ENCODE measurements around the gene YTHDF1.
"Not testable (repeated sequence)": the region's sequence is repeated elsewhere in the genome, so short reads cannot be mapped to it uniquely, and the experiment has no call there.

YTHDF1 gene

GRCh38 chr20:63227260-63227659 is 11.3 kb upstream of the YTHDF1 start:
- DNase-seq (ENCODE audit: low read depth in 2 of 2), result no peak

GRCh38 chr20:63226042-63226943 is 10.4 kb upstream of the YTHDF1 start:
- no peak for DNase-seq (ENCODE audit: low read depth in 2 of 2)

GRCh38 chr20:63225082-63225454 is 9.1 kb upstream of the YTHDF1 start:
- no peak for DNase-seq (ENCODE audit: low read depth in 2 of 2)

GRCh38 chr20:63224412-63225081 is 8.6 kb upstream of the YTHDF1 start:
- DNase-seq (ENCODE audit: low read depth in 2 of 2), result no peak

GRCh38 chr20:63223826-63224207 is 7.9 kb upstream of the YTHDF1 start:
- no peak for DNase-seq (ENCODE audit: low read depth in 2 of 2)

GRCh38 chr20:63223121-63223825 is 7.3 kb upstream of the YTHDF1 start:
- peak in 1 of 2 donors; percentile 17 for DNase-seq (ENCODE audit: low read depth in 2 of 2)

GRCh38 chr20:63222541-63222940 is 6.6 kb upstream of the YTHDF1 start:
- DNase-seq (ENCODE audit: low read depth in 2 of 2), result no peak

GRCh38 chr20:63221400-63222053 is 5.6 kb upstream of the YTHDF1 start:
- not testable (repeated sequence) for DNase-seq (ENCODE audit: low read depth in 2 of 2)

GRCh38 chr20:63220696-63221399 is 4.9 kb upstream of the YTHDF1 start:
- DNase-seq (ENCODE audit: low read depth in 2 of 2), result no peak

GRCh38 chr20:63219866-63220521 is 4.1 kb upstream of the YTHDF1 start:
- DNase-seq (ENCODE audit: low read depth in 2 of 2), result no peak

GRCh38 chr20:63219447-63219821 is 3.5 kb upstream of the YTHDF1 start:
- DNase-seq (ENCODE audit: low read depth in 2 of 2), result no peak

- DNase-seq (ENCODE audit: low read depth in 2 of 2), result no peak
These were observed 2.9 kb upstream of the YTHDF1 start for GRCh38 chr20:63218701-63219446.

GRCh38 chr20:63217706-63218105 is 1.8 kb upstream of the YTHDF1 start:
- DNase-seq (ENCODE audit: low read depth in 2 of 2), result no peak

GRCh38 chr20:63216849-63217471 is 1.0 kb upstream of the YTHDF1 start:
- DNase-seq (ENCODE audit: low read depth in 2 of 2), result no peak

- DNase-seq (ENCODE audit: low read depth in 2 of 2), result no peak
These were observed 560 bp downstream of the YTHDF1 start for GRCh38 chr20:63215101-63216040.

- DNase-seq (ENCODE audit: low read depth in 2 of 2), result no peak
These were observed 1.4 kb downstream of the YTHDF1 start for GRCh38 chr20:63214514-63214913.

GRCh38 chr20:63212792-63213191 is 3.1 kb downstream of the YTHDF1 start:
- no peak for DNase-seq (ENCODE audit: low read depth in 2 of 2)

- DNase-seq (ENCODE audit: low read depth in 2 of 2), result no peak
These were observed 3.6 kb downstream of the YTHDF1 start for GRCh38 chr20:63212393-63212730.

All from stimulated activated CD8-positive, alpha-beta memory T cell treated with anti-CD3 and anti-CD28 coated beads, Interleukin-7, amount 100 ng/mL, for 1 hour (primary cell).